ENCODE measurements around the gene RERG. TPM values are rescaled to one million over a fixed set of nuclear protein-coding genes. Genes with fewer than 3 reads are reported as not detected.

RERG gene
- total RNA-seq, 1 experiment from 2014 or later, result 0.50 TPM

GRCh38 chr12:15243102-15243501 lies 21.9 kb upstream of the RERG start:
- intact Hi-C loops (cut with micrococcal nuclease; ENCODE audit: unreplicated experiment), result no loop called here
- Histone ChIP-seq H3K36me3 (ENCODE audit: low read depth) (no peaks in the 10 kb centered on the region), H4K20me1 (ENCODE audit: insufficient read depth) (no peaks in the 10 kb centered on the region), H3K27ac (no peak overlapping the region), H3K4me2 (no peak overlapping the region), H3K4me1 (replicated peaks; ENCODE audit: insufficient read depth) (no peaks in the 10 kb centered on the region), H2AFZ (no peak overlapping the region), H3K4me3 (no peak overlapping the region), H3K9me2 (ENCODE audit: insufficient read depth) (no peaks in the 10 kb centered on the region; the same call in 1 of the 2 replicates), H3K79me2 (ENCODE audit: low read depth) (no peaks in the 10 kb centered on the region), H3K27me3 (ENCODE audit: insufficient read depth, low read depth) (no peaks in the 10 kb centered on the region), H3K9me3 (ENCODE audit: insufficient read depth, low read depth) (peaks cover 6% of the 10 kb centered on the region; the same call in 1 of the 2 replicates), H3F3A (ENCODE audit: insufficient read depth, low read depth) (no peaks in the 10 kb centered on the region)
- no TSS peak for BruUV-seq (replicated peaks)
- no peak for DNase-seq
- CTCF ChIA-PET, result interaction anchor here (0.7 kb wide), 1 partner anchor 986 kb away, joined by 3 read pairs; no protein-coding TSS in a partner anchor
- POLR2A ChIA-PET (ENCODE audit: unreplicated experiment), result no interaction called here
- TF ChIP-seq EZH2 (IDR thresholded peaks at IDR 0.05; ENCODE audit: low read depth) (no peak), CTCF (conservative IDR thresholded peaks at IDR 0.05) (no peak)

- ChIA-PET POLR2A (ENCODE audit: unreplicated experiment) (no interaction called here), CTCF (no interaction called here)
- no peaks in the 10 kb centered on the region; the same call in 1 of the 2 replicates for H3K9me2 ChIP-seq (ENCODE audit: insufficient read depth)
- H4K20me1 ChIP-seq (ENCODE audit: insufficient read depth), result no peaks in the 10 kb centered on the region
- no peak overlapping the region for H2AFZ ChIP-seq
- H3K36me3 ChIP-seq (ENCODE audit: low read depth), result no peaks in the 10 kb centered on the region
- no peaks in the 10 kb centered on the region for H3F3A ChIP-seq (ENCODE audit: insufficient read depth, low read depth)
- H3K4me1 ChIP-seq (replicated peaks; ENCODE audit: insufficient read depth), result no peaks in the 10 kb centered on the region
- H3K4me3 ChIP-seq, result no peak overlapping the region
- TF ChIP-seq EZH2 (IDR thresholded peaks at IDR 0.05; ENCODE audit: low read depth), result no peak
- TF ChIP-seq CTCF (conservative IDR thresholded peaks at IDR 0.05), result no peak
- H3K9me3 ChIP-seq (ENCODE audit: insufficient read depth, low read depth), result no peaks in the 10 kb centered on the region
- intact Hi-C loops (cut with micrococcal nuclease; ENCODE audit: unreplicated experiment), result no loop called here
- no peak overlapping the region for H3K27ac ChIP-seq
- BruUV-seq (replicated peaks), result no TSS peak
- no peaks in the 10 kb centered on the region for H3K27me3 ChIP-seq (ENCODE audit: insufficient read depth, low read depth)
- no peak overlapping the region for H3K4me2 ChIP-seq
- H3K79me2 ChIP-seq (ENCODE audit: low read depth), result no peaks in the 10 kb centered on the region
- no peak for DNase-seq
Measured at GRCh38 chr12:15240898-15241297, 19.7 kb upstream of the RERG start.

DNA sequence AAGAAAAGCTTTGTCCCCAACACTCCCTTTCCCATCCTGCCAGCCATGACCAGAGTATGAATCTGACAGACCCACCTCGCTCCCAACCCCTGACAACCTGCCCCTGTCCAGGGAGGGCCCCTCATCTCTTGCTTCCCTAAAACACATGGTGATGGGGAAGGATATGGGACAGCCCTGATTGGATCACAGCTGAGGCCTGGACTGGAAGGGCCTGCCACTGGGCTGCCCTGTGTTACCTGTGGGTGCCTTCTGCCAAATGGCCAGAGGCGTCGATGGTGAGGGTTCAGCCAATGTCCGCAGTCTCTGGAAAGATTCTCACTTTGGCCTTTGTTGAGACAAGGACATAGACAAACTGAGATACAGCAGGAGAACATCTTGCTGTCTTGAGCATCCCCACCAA lies 13.3 kb upstream of the RERG start:
- TF ChIP-seq EZH2 (IDR thresholded peaks at IDR 0.05; ENCODE audit: low read depth) (no peak), CTCF (conservative IDR thresholded peaks at IDR 0.05) (no peak)
- H3K27ac ChIP-seq, result no peak overlapping the region
- intact Hi-C loops (cut with micrococcal nuclease; ENCODE audit: unreplicated experiment), result no loop called here
- H3K27me3 ChIP-seq (ENCODE audit: insufficient read depth, low read depth), result no peaks in the 10 kb centered on the region
- H3K4me3 ChIP-seq, result no peak overlapping the region
- BruUV-seq (replicated peaks), result no TSS peak
- H3K4me1 ChIP-seq (replicated peaks; ENCODE audit: insufficient read depth), result no peaks in the 10 kb centered on the region
- no peak for DNase-seq
- H3K79me2 ChIP-seq (ENCODE audit: low read depth), result no peaks in the 10 kb centered on the region
- POLR2A ChIA-PET (ENCODE audit: unreplicated experiment), result no interaction called here
- no peak overlapping the region for H2AFZ ChIP-seq
- no peaks in the 10 kb centered on the region for H3K9me3 ChIP-seq (ENCODE audit: insufficient read depth, low read depth)
- no peaks in the 10 kb centered on the region for H4K20me1 ChIP-seq (ENCODE audit: insufficient read depth)
- H3K9me2 ChIP-seq (ENCODE audit: insufficient read depth), result no peaks in the 10 kb centered on the region
- H3F3A ChIP-seq (ENCODE audit: insufficient read depth, low read depth), result no peaks in the 10 kb centered on the region
- CTCF ChIA-PET, result no interaction called here
- H3K4me2 ChIP-seq, result no peak overlapping the region
- H3K36me3 ChIP-seq (ENCODE audit: low read depth), result no peaks in the 10 kb centered on the region

Measured in PC-9 (cell line).